Kidney (tissue), 14 donors: ENCODE data around the gene PEX26. TPM values are rescaled to one million over a fixed set of nuclear protein-coding genes. Genes with fewer than 3 reads are reported as not detected.
"Not testable (repeated sequence)": the region's sequence is repeated elsewhere in the genome, so short reads cannot be mapped to it uniquely, and the experiment has no call there.

ENCODE experiments used
- DNase-seq, 5 donors: peaks; one replicate each; pipeline ENCODE4 v3.0.0-alpha.2; 2013 to 2020
- FAIRE-seq: peaks from 2 replicates; lab custom pipeline; 2012; peaks lifted over from hg19 to GRCh38; lab: Jason Lieb, UNC
- H3K27ac ChIP-seq, 2 donors: one replicate each; pipeline ENCODE4 v1.7.0; 2013; ENCODE audit warnings: low read depth in 2 of 2, low read length in 2 of 2, inconsistent platforms in 1 of 2
- H3K27me3 ChIP-seq: one replicate; pipeline ENCODE4 v1.7.1; 2013; ENCODE audit warnings: low read length, inconsistent platforms; ENCODE audit not compliant: control insufficient read depth, insufficient read depth
- H3K36me3 ChIP-seq, 3 donors: one replicate each; pipeline versions ENCODE4 v1.7.0 to v1.7.1; 2013; ENCODE audit warnings: low read length in 3 of 3, control low read depth in 1 of 3, inconsistent platforms in 1 of 3; ENCODE audit not compliant: insufficient read depth in 3 of 3, control insufficient read depth in 2 of 3
- H3K4me1 ChIP-seq, 3 donors: one replicate each; pipeline versions ENCODE4 v1.7.0 to v1.7.1; 2013; ENCODE audit warnings: low read length in 3 of 3, inconsistent platforms in 1 of 3, low read depth in 1 of 3; ENCODE audit not compliant: control insufficient read depth in 2 of 3, insufficient read depth in 2 of 3
- H3K4me3 ChIP-seq, 3 donors: one replicate each; pipeline versions ENCODE4 v1.7.0 to v1.8.1; 2013; ENCODE audit warnings: low read length in 3 of 3, control low read depth in 1 of 3, inconsistent platforms in 1 of 3
- H3K9ac ChIP-seq, 3 donors: one replicate each; pipeline versions ENCODE4 v1.7.0 to v1.7.1; 2013; ENCODE audit warnings: low read length in 3 of 3, control low read depth in 1 of 3, inconsistent platforms in 1 of 3
- H3K9me3 ChIP-seq, 3 donors: one replicate each; pipeline versions ENCODE4 v1.7.0 to v1.7.1; 2013; ENCODE audit warnings: low read length in 3 of 3, control low read depth in 1 of 3, inconsistent platforms in 1 of 3; ENCODE audit not compliant: control insufficient read depth in 2 of 3, insufficient read depth in 1 of 3
- CTCF ChIP-seq: IDR thresholded peaks from 3 replicates; pipeline ENCODE4 v1.5.1; 2012; ENCODE audit warnings: mild to moderate bottlenecking, moderate library complexity, borderline replicate concordance; ENCODE audit not compliant: insufficient read depth; ENCODE audit errors: extremely low read depth
- intact Hi-C: fragments of 100-400 bp; cut with DNase I; formaldehyde crosslinking; loops from one replicate; pipeline ENCODE4 v1.11.1; 2022
- polyA plus RNA-seq: library from polyadenylated mRNA; stranded (reverse); fragments of 350-450 nt; fragmentation: Illumina TruSeq; extraction: RNeasy Lipid Tissue Mini Kit (QIAGEN cat#74804); gene quantifications from one replicate; pipeline ENCODE4 v1.2.3, GENCODE V29; 2014; ENCODE audit warnings: low read depth, low replicate concordance; ENCODE audit not compliant: insufficient read depth
- total RNA-seq: library from RNA; stranded (reverse); fragmentation: NEBNext Ultra II Directional; extraction: Animal tissue kit (Norgen Biotek cat#: 25700); gene quantifications from one replicate; pipeline ENCODE4 v1.2.1, GENCODE V29; 2021
- donor health status: control.
- donor health status: control.
- donor health status: control.
- donor health status: control.
- donor health status: control.
- donor health status: DM: yes; HTN: yes; CAD: no.
- donor health status: Normal renal cell carcinoma (clear cell type).

Gene PEX26
- total and polyA plus RNA-seq, 2 donors from 2014 or later = 18.1 to 45.2 TPM

DNA sequence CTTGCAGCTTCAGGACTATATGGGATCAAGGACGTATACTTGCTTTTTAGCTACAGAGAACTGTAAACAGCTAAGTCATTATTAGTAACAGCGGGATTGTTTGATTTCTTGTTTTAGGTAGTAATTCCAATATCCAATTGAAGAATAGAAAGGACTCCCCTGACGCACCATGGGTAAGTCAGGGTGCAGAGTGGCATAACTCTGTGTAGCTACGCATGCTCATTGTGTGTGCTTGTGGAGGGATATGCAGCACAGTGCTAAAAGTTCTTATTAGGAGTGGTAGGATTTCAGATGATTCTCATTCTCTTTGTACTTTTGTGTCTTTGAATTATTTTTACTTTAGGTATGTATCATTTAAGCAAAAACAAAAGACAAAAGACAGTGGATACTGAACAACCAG, 7.7 kb upstream of the PEX26 start:
- Histone ChIP-seq H3K27ac (no peak overlapping the region), H3K9me3 (no peaks in the 10 kb centered on the region), H3K27me3 (no peaks in the 10 kb centered on the region), H3K4me3 (no peak overlapping the region), H3K36me3 (no peaks in the 10 kb centered on the region), H3K9ac (no peak overlapping the region), H3K4me1 (peaks cover 0 to 7% (median 0%) of the 10 kb centered on the region in 3 donors)
- DNase-seq = no peak
- TF ChIP-seq CTCF = no peak
- FAIRE-seq = no peak
- intact Hi-C loops = loop anchor here (10.0 kb wide), 2 partner anchors 165 to 245 kb away; no protein-coding TSS in a partner anchor

- Histone ChIP-seq H3K9me3 (no peaks in the 10 kb centered on the region), H3K4me1 (peaks cover 0 to 7% (median 2%) of the 10 kb centered on the region in 3 donors), H3K27me3 (no peaks in the 10 kb centered on the region), H3K4me3 (no peak overlapping the region), H3K36me3 (no peaks in the 10 kb centered on the region), H3K27ac (no peak overlapping the region), H3K9ac (no peak overlapping the region)
- FAIRE-seq (no peak), DNase-seq (no peak)
- TF ChIP-seq CTCF = no peak
- intact Hi-C loops = loop anchor here (10.0 kb wide), 2 partner anchors 166 to 246 kb away; no protein-coding TSS in a partner anchor
These were observed 7.1 kb upstream of the PEX26 start for GRCh38 chr22:18070556-18071306.

DNA sequence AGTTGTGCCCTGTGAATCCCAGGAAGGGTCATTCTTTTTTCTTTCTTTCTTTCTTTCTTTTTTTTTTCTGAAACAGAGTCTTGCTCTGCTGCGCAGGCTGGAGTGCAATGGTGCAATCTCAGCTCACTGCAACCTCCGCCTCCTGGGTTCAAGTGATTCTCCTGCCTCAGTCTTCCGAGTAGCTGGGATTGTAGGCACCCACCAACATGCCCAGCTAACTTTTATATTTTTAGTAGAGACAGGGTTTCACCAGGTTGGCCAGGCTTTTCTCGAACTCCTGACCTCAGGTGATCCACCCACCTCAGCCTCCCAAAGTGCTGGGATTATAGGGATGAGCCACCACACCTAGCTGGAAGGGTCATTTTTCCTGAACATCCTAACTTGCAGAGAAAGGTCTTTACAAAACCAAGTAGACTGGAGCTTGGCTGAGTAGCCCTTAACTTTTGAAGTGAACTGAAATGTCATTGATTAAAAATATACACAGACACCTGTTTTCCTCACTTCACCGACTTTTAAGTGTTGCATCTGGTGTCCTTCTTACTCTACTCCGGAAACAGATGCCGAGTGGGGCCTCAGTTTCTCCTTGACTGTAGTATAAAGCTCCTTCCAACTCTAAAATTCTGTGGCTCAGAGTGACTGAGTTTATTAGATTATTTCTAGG, 6.4 kb upstream of the PEX26 start:
- H3K9ac ChIP-seq, H3K27ac ChIP-seq, H3K36me3 ChIP-seq, DNase-seq, H3K4me3 ChIP-seq, H3K9me3 ChIP-seq, FAIRE-seq, H3K27me3 ChIP-seq, H3K4me1 ChIP-seq: not testable (repeated sequence)
- intact Hi-C loops = loop anchor here (10.0 kb wide), 2 partner anchors 167 to 247 kb away; no protein-coding TSS in a partner anchor

DNA sequence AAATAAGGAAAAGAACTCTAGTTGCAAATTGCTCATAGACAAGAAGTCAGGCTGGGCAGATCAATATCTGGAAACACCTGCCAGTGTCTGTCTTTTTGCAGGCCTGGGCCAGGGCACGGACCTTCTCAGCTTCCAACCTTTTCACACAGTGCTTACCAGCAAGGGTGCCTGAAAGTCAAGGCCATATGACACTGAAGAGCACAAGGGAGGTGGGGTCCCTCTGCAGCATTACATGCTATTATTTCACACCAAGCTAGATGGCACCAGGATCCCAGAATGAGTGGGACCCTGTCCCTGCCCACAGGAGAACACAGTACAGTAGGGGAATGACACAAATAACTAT, 5.9 kb upstream of the PEX26 start:
- H3K36me3 ChIP-seq = no peaks in the 10 kb centered on the region
- no peak overlapping the region for H3K9ac ChIP-seq
- no peaks in the 10 kb centered on the region for H3K9me3 ChIP-seq
- no peak overlapping the region for H3K4me3 ChIP-seq
- intact Hi-C loops = loop anchor here (10.0 kb wide), 2 partner anchors 167 to 247 kb away; no protein-coding TSS in a partner anchor
- FAIRE-seq (no peak), DNase-seq (no peak)
- H3K27me3 ChIP-seq = no peaks in the 10 kb centered on the region
- no peak overlapping the region for H3K27ac ChIP-seq
- TF ChIP-seq CTCF = no peak
- H3K4me1 ChIP-seq = peaks cover 0 to 6% (median 3%) of the 10 kb centered on the region in 3 donors
